K562 (cell line): ENCODE data around the gene CCR2. TPM values are rescaled to one million over a fixed set of nuclear protein-coding genes. Genes with fewer than 3 reads are reported as not detected.

Experiments
- ARID1B ChIP-seq: fragments of 450-650 bp; IDR thresholded peaks from 2 replicates; pipeline ENCODE4 v1.6.1; 2016; ENCODE audit warnings: antibody characterized with exemption, mild to moderate bottlenecking, inconsistent platforms
- ARID3A ChIP-seq: IDR thresholded peaks from 2 replicates; pipeline ENCODE4 v1.6.1; 2012; ENCODE audit warnings: low read depth, low read length, improper control_type of control experiment, borderline replicate concordance
- ARID4B ChIP-seq: sonication (generic); formaldehyde crosslinking; IDR thresholded peaks from 2 replicates; pipeline ENCODE4 v1.8.0; 2022; ENCODE audit warnings: mild to moderate bottlenecking, missing genetic modification reagents
- BCL6 ChIP-seq: fragments of 250-450 bp; sonication (Bioruptor Pico); IDR thresholded peaks from 2 replicates; pipeline ENCODE4 v1.4.0; 2020
- CREB5 ChIP-seq: fragments of 250-450 bp; sonication (Bioruptor Pico); IDR thresholded peaks from 2 replicates; pipeline ENCODE4 v1.5.0; 2020; ENCODE audit warnings: mild to moderate bottlenecking
- DDX20 ChIP-seq: fragments of 450-650 bp; IDR thresholded peaks from 2 replicates; pipeline ENCODE4 v1.6.1; 2016; ENCODE audit warnings: missing genetic modification characterization, low read depth, mild to moderate bottlenecking, missing compliant biosample characterization, moderate library complexity
- DIDO1 ChIP-seq: fragments of 450-650 bp; IDR thresholded peaks from 2 replicates; pipeline ENCODE4 v1.6.1; 2016; ENCODE audit warnings: low read depth, missing biosample characterization, missing genetic modification characterization
- ERF ChIP-seq: fragments of 450-650 bp; formaldehyde crosslinking; IDR thresholded peaks from 2 replicates; pipeline ENCODE4 v1.4.0; 2020; ENCODE audit warnings: mild to moderate bottlenecking, mixed read lengths
- FOXJ3 ChIP-seq: sonication (generic); formaldehyde crosslinking; IDR thresholded peaks from 2 replicates; pipeline ENCODE4 v1.4.0; 2020; ENCODE audit warnings: mild to moderate bottlenecking, missing genetic modification reagents
- HNRNPLL ChIP-seq: fragments of 200-400 bp; formaldehyde crosslinking; IDR thresholded peaks from 2 replicates; pipeline ENCODE4 v1.6.1; 2017; ENCODE audit warnings: low read length, low read depth, mild to moderate bottlenecking; ENCODE audit not compliant: poor library complexity, severe bottlenecking
- HNRNPUL1 ChIP-seq: fragments of 200-400 bp; formaldehyde crosslinking; IDR thresholded peaks from 2 replicates; pipeline ENCODE4 v1.6.1; 2017; ENCODE audit warnings: low read length
- KLF16 ChIP-seq: IDR thresholded peaks from 2 replicates; pipeline ENCODE4 v1.6.1; 2016; ENCODE audit warnings: antibody characterized with exemption
- MYC ChIP-seq, 2 experiments: fragments of 250-450 bp in 1 of 2; sonication (Bioruptor Pico) in 1 of 2; IDR thresholded peaks; 2 replicates each; pipeline versions ENCODE4 v1.5.1 to v1.6.1; 2012 to 2021; ENCODE audit warnings: low read depth in 2 of 2, borderline replicate concordance in 1 of 2, improper control_type of control experiment in 1 of 2, low read length in 1 of 2, mild to moderate bottlenecking in 1 of 2, moderate library complexity in 1 of 2
- PURB ChIP-seq: sonication (generic); formaldehyde crosslinking; IDR thresholded peaks from 2 replicates; pipeline ENCODE4 v1.9.0; 2021; ENCODE audit warnings: low read depth, mild to moderate bottlenecking, missing genetic modification reagents
- SMAD4 ChIP-seq: fragments of 250-450 bp; sonication (Bioruptor Pico); conservative IDR thresholded peaks from 2 replicates; pipeline ENCODE4 v1.8.0; 2021; ENCODE audit warnings: inconsistent platforms, mild to moderate bottlenecking, moderate library complexity
- SMARCC2 ChIP-seq: fragments of 450-650 bp; IDR thresholded peaks from 2 replicates; pipeline ENCODE4 v1.6.1; 2017; ENCODE audit warnings: antibody characterized with exemption, moderate library complexity, mild to moderate bottlenecking, low read depth
- THRAP3 ChIP-seq: fragments of 450-650 bp; IDR thresholded peaks from 2 replicates; pipeline ENCODE4 v1.6.1; 2016; ENCODE audit warnings: mild to moderate bottlenecking, inconsistent platforms, borderline replicate concordance
- TRIM25 ChIP-seq: fragments of 450-650 bp; IDR thresholded peaks from 2 replicates; pipeline ENCODE4 v1.7.0; 2016; ENCODE audit warnings: borderline replicate concordance
- ZEB2 ChIP-seq: fragments of 450-650 bp; IDR thresholded peaks from 2 replicates; pipeline ENCODE4 v1.6.1; 2016
- ZNF12 ChIP-seq: sonication (generic); formaldehyde crosslinking; IDR thresholded peaks from 2 replicates; pipeline ENCODE4 v1.4.0; 2020; ENCODE audit warnings: mild to moderate bottlenecking, missing genetic modification reagents
- polyA plus RNA-seq, 8 experiments: library from polyadenylated mRNA; depleted of rRNA in 4 of 8; stranded (reverse) in 5 of 8; unstranded in 3 of 8; fragments of >200 nt; fragmentation: Nextera tagmentation in 2 of 8; fragmentation: Illumina TruSeq in 1 of 8; extraction: Ambion mirVana in 2 of 8; extraction: Trizol in 1 of 8; gene quantifications; 2 replicates each; pipeline versions ENCODE4 v1.2.1 to v1.2.3, GENCODE V29; 2011 to 2014; ENCODE audit warnings: inconsistent platforms in 1 of 8, missing spikeins in 1 of 8
- total RNA-seq, 7 experiments: library from RNA; depleted of rRNA in 6 of 7; stranded (reverse); fragments of >200 nt in 6 of 7; fragmentation: Illumina TruSeq in 2 of 7; extraction: Trizol in 2 of 7; gene quantifications; 2 replicates each; pipeline versions ENCODE4 v1.2.1 to v1.2.3, GENCODE V29; 2011 to 2021; ENCODE audit warnings: low replicate concordance in 1 of 7

Gene CCR2
- total and polyA plus RNA-seq, 9 of the 15 experiments (the other 6 are each of a cell fraction or from before 2014, with no cell fraction given): not detected

GRCh38 chr3:46407970-46408369 lies 54.1 kb downstream of the CCR2 start (continued):
- TF ChIP-seq TRIM25 (no peak), DIDO1 (no peak), PURB (CRISPR knock-in tag) (no peak), ZEB2 (no peak), ARID4B (CRISPR knock-in tag) (no peak), ERF (CRISPR knock-in tag) (0 out of 2 replicates have a peak, but pooled peaks have one; percentile 35), SMAD4 (no peak), ARID1B (no peak), CREB5 (CRISPR knock-in tag) (no peak), HNRNPUL1 (no peak), SMARCC2 (no peak), ARID3A (no peak), FOXJ3 (CRISPR knock-in tag) (no peak), ZNF12 (CRISPR knock-in tag) (no peak), DDX20 (tag) (no peak), BCL6 (0 out of 2 replicates have a peak, but pooled peaks have one; percentile 31), THRAP3 (no peak), HNRNPLL (no peak), MYC (IDR thresholded peaks at IDR 0.05; ENCODE audit: low read depth, low read length) (no peak), MYC (CRISPR knock-in tag; IDR thresholded peaks at IDR 0.05; ENCODE audit: borderline replicate concordance, low read depth) (0 out of 2 replicates have a peak, but pooled peaks have one; percentile 17), KLF16 (no peak)
